Measurements from ENCODE around the gene MIAT.

DNA sequence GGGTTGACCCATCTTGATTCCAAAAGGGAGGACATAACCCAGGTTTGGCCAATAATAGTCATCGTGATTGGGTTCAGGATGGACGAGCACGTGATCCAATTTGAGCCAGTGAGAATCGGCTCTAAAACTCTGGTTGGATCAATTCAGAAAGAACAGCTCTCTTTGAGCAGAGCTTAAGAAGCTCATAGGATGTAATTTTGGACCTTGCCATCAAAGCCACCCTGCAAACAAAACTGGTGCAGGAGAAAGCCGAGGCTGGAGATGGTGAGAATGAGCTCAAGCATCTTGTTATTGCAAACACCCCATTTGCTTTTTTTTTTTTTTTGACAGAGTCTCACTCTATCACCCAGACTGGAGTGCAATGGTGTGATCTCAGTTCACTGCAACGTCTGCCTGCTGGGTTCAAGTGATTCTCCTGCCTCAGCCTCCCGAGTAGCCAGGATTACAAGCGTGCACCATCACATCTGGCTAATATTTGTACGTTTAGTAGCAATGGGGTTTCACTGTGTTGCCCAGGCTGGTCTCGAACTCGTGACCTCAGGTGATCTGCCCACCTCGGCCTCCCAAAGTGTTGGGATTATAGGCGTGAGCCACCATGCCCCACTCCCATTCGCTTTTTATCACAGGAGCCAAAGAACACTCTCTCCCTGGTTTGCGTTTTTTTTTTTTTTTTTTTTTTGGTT, 13.8 kb upstream of the MIAT start:
- TF ChIP-seq POLR2A (IDR thresholded peaks at IDR 0.05) (no peak), POLR2AphosphoS5 (IDR thresholded peaks at IDR 0.05) (no peak)
- TF ChIP-seq, protein P1, sequence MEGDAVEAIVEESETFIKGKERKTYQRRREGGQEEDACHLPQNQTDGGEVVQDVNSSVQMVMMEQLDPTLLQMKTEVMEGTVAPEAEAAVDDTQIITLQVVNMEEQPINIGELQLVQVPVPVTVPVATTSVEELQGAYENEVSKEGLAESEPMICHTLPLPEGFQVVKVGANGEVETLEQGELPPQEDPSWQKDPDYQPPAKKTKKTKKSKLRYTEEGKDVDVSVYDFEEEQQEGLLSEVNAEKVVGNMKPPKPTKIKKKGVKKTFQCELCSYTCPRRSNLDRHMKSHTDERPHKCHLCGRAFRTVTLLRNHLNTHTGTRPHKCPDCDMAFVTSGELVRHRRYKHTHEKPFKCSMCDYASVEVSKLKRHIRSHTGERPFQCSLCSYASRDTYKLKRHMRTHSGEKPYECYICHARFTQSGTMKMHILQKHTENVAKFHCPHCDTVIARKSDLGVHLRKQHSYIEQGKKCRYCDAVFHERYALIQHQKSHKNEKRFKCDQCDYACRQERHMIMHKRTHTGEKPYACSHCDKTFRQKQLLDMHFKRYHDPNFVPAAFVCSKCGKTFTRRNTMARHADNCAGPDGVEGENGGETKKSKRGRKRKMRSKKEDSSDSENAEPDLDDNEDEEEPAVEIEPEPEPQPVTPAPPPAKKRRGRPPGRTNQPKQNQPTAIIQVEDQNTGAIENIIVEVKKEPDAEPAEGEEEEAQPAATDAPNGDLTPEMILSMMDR (IDR thresholded peaks at IDR 0.05): no peak
